Non-pigmented ciliary epithelial cell (primary cell): ENCODE data around the gene NAPSA.
"Not testable (repeated sequence)": the region's sequence is repeated elsewhere in the genome, so short reads cannot be mapped to it uniquely, and the experiment has no call there.

Experiments used
- DNase-seq: peaks from one replicate; pipeline ENCODE4 v3.0.0-alpha.2; 2010; ENCODE audit warnings: low read depth

Gene NAPSA

GRCh38 chr19:50330365-50331078, 34.9 kb downstream of the NAPSA start:
- no peak for DNase-seq

- not testable (repeated sequence) for DNase-seq
These were observed 35.5 kb downstream of the NAPSA start for GRCh38 chr19:50329926-50330294.

- peak; percentile 90 for DNase-seq
These were observed 36.1 kb downstream of the NAPSA start, which contains the start of gene KCNC3 for GRCh38 chr19:50329146-50329925. Gene KCNC3 (minus strand): TSS chr19:50329377. CDS start chr19:50329082, 295 bp downstream.

- DNase-seq, result no peak
These were observed 36.6 kb downstream of the NAPSA start for GRCh38 chr19:50328873-50329145.

- no peak for DNase-seq
These were observed 37.1 kb downstream of the NAPSA start for GRCh38 chr19:50328224-50328872.

- DNase-seq, result no peak
These were observed 37.8 kb downstream of the NAPSA start for GRCh38 chr19:50327461-50328223.

GRCh38 chr19:50327013-50327412, 38.4 kb downstream of the NAPSA start:
- no peak for DNase-seq

- no peak for DNase-seq
These were observed 39.3 kb downstream of the NAPSA start for GRCh38 chr19:50326101-50326664.

- DNase-seq, result no peak
These were observed 39.9 kb downstream of the NAPSA start for GRCh38 chr19:50325310-50326100.

- no peak for DNase-seq
These were observed 41.1 kb downstream of the NAPSA start for GRCh38 chr19:50324331-50324730.

- DNase-seq, result no peak
These were observed 41.7 kb downstream of the NAPSA start for GRCh38 chr19:50323782-50324133.

- DNase-seq, result no peak
These were observed 42.3 kb downstream of the NAPSA start for GRCh38 chr19:50322931-50323781.

GRCh38 chr19:50322234-50322633, 43.2 kb downstream of the NAPSA start:
- no peak for DNase-seq

GRCh38 chr19:50321831-50322230, 43.6 kb downstream of the NAPSA start:
- no peak for DNase-seq

GRCh38 chr19:50320596-50320995, 44.8 kb downstream of the NAPSA start:
- no peak for DNase-seq

- DNase-seq, result no peak
These were observed 45.4 kb downstream of the NAPSA start for GRCh38 chr19:50320051-50320450.

GRCh38 chr19:50319156-50319555, 46.3 kb downstream of the NAPSA start:
- no peak for DNase-seq

GRCh38 chr19:50318438-50318837, 47.0 kb downstream of the NAPSA start:
- no peak for DNase-seq

- DNase-seq, result no peak
These were observed 48.3 kb downstream of the NAPSA start for GRCh38 chr19:50317115-50317514.

GRCh38 chr19:50315773-50316448, 49.5 kb downstream of the NAPSA start:
- no peak for DNase-seq
